Cardiac muscle cell (in vitro differentiated cells and primary cell): Measurements from ENCODE around the gene APBA2. TPM values are rescaled to one million over a fixed set of nuclear protein-coding genes. Genes with fewer than 3 reads are reported as not detected.
A peak's percentile ranks its signal among the peaks of the same experiment; 100 is the strongest.

Experiments
- DNase-seq, 2 donors: peaks; one replicate each; pipeline versions ENCODE4 v3.0.0 to v3.0.0-alpha.2; 2010 to 2017; ENCODE audit warnings: low read depth in 1 of 2, low spot score in 1 of 2
- H3K27ac ChIP-seq: fragments of 200-600 bp; sonication (generic); 2 replicates; pipeline ENCODE4 v1.5.1; 2016
- H3K27me3 ChIP-seq: fragments of 200-600 bp; sonication (generic); 2 replicates; pipeline ENCODE4 v1.6.0; 2016; ENCODE audit warnings: control low read depth
- H3K36me3 ChIP-seq: fragments of 200-600 bp; sonication (generic); 2 replicates; pipeline ENCODE4 v1.5.1; 2016; ENCODE audit warnings: control low read depth
- H3K4me1 ChIP-seq: fragments of 200-600 bp; sonication (generic); 2 replicates; pipeline ENCODE4 v1.8.1; 2017; ENCODE audit warnings: low read depth, mild to moderate bottlenecking, mixed run types
- H3K4me3 ChIP-seq: fragments of 200-600 bp; sonication (generic); 2 replicates; pipeline ENCODE4 v1.5.1; 2016; ENCODE audit warnings: mild to moderate bottlenecking
- H3K9me3 ChIP-seq: fragments of 200-600 bp; sonication (generic); 2 replicates; pipeline ENCODE4 v1.5.1; 2017; ENCODE audit warnings: low read depth, mild to moderate bottlenecking, control low read depth
- CTCF ChIP-seq: IDR thresholded peaks from 2 replicates; pipeline ENCODE4 v1.5.1; 2012; ENCODE audit warnings: low read depth, mild to moderate bottlenecking, low read length
- polyA plus RNA-seq: library from polyadenylated mRNA; unstranded; fragments of >200 nt; fragmentation: Nextera tagmentation; extraction: Ambion mirVana; gene quantifications from 2 replicates; pipeline ENCODE4 v1.2.1, GENCODE V29; 2016
- total RNA-seq: library from RNA; depleted of rRNA; stranded (reverse); fragments of >200 nt; gene quantifications from 2 replicates; pipeline ENCODE4 v1.2.3, GENCODE V29; 2016

Gene APBA2
- total and polyA plus RNA-seq, 2 experiments from 2014 or later: 20.5 to 33.2 TPM

DNA sequence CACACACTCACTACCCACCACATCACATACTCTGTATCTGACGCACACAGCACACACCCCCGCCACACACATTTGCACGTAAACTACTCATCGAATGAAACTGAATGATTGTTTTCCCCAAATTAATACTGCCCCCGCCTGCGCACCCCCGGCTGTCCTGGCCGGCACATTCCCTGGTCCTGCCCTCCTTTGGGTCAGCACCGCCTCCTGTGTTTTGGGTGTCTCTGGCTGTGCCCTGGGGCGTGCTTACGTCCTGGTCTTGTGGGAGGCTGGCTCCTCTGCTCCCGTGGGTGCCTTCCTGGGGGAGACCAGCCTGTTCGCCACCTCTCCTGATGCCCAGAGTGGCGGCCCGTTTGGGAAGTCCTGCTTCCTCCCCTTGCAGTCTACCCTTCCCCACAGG is 30.2 kb downstream of the APBA2 start:
- H3K4me1 ChIP-seq: no peaks in the 10 kb centered on the region
- H3K4me3 ChIP-seq: no peak overlapping the region
- no peaks in the 10 kb centered on the region for H3K36me3 ChIP-seq
- H3K27ac ChIP-seq: no peak overlapping the region
- no peaks in the 10 kb centered on the region for H3K9me3 ChIP-seq
- no peak for DNase-seq
- no peaks in the 10 kb centered on the region for H3K27me3 ChIP-seq
- TF ChIP-seq CTCF: no peak

DNA sequence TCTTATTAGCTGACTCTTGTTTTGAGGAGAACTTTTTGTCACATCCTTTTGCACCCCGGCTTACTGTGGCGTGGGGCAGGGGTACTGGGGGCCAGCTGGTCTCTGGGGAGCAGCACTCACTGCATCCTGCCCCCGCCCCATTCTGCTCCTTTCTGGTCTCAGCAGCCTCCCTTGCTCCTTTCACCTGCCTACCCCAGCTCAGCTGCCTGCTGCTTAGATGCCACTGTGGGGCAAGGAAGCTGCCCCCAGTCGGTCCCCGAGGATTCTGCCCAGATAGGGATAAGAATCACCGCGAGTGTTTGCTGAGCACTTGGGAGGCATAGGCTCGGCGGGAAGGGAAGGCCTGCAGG is 32.0 kb downstream of the APBA2 start:
- Histone ChIP-seq H3K9me3 (no peaks in the 10 kb centered on the region), H3K27me3 (no peaks in the 10 kb centered on the region), H3K27ac (no peak overlapping the region), H3K4me1 (no peaks in the 10 kb centered on the region), H3K36me3 (no peaks in the 10 kb centered on the region), H3K4me3 (no peak overlapping the region)
- TF ChIP-seq CTCF: no peak
- no peak for DNase-seq

DNA sequence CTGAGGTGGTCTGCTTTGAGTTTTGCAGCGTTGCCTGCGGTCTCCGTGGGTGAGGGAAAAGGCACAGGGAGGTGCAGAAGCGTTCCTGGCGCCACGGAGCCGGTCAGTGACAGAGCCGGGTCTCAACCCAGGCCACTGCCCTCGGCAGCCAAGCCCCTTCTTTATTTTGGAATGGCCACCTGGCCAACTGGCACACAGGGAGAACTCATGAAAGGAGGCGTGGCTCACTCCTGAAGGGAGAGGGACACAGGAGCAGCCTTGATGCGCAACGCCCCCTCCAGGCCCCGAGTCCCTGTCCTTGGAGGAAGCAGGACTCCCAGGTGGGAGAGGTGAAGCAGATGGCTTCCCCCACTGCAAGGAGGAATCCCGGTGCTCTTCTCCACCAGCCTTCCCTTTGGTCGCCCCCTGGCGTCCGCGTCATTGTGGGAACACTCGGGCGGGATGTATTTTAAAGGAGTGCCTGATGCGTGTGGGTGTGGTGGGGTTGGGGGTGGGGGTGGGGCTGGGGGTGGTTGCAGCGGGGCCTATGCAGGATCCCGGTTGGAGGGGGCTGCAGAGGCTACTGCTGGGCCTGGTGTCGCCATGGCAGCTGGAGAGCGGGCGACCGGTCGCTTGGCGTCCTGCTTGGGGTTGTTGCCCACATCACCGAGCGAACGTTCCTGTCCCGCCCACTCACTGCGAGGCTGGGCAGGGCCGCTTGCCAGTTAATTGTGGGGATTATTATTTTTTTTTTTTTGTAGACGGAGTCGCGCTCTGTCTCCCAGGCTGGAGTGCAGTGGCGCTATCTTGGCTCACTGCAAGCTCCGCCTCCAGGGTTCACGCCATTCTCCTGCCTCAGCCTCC is 32.6 kb downstream of the APBA2 start:
- peak; percentile 38 for TF ChIP-seq CTCF

DNA sequence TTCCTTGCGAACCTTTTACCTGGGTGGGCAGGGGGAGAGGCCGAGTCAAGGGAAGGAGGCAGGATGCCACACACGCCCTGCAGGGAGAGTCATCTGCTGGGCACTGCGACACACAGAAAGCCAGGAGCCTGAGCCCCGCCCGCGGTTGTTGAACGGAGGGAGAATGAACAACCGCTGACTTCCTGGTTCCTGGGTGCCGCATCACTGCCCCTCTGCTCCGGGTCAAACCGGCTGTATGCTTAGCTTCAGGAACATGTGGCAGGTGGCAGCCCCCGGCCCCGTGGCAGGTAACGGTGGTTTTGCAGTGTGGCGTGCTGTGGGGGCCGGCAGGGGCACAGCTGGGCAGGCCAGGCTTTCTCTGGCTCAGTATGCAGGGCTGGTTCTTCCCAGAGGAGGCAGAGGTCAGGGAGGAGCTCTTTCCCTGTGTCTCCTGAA is 33.4 kb downstream of the APBA2 start:
- TF ChIP-seq CTCF: no peak
- H3K4me1 ChIP-seq: no peaks in the 10 kb centered on the region
- no peaks in the 10 kb centered on the region for H3K9me3 ChIP-seq
- no peaks in the 10 kb centered on the region for H3K36me3 ChIP-seq
- no peak for DNase-seq
- H3K27me3 ChIP-seq: no peaks in the 10 kb centered on the region
- no peak overlapping the region for H3K27ac ChIP-seq
- H3K4me3 ChIP-seq: no peak overlapping the region

More for the DNA sequence above, 32.6 kb downstream of the APBA2 start:
- H3K9me3 ChIP-seq: no peaks in the 10 kb centered on the region
- no peaks in the 10 kb centered on the region for H3K4me1 ChIP-seq
- no peak overlapping the region for H3K4me3 ChIP-seq
- no peaks in the 10 kb centered on the region for H3K27me3 ChIP-seq
- H3K36me3 ChIP-seq: no peaks in the 10 kb centered on the region
- H3K27ac ChIP-seq: no peak overlapping the region
- DNase-seq: peak; percentile 38 to 46

GRCh38 chr15:28919679-28920655 is 34.2 kb downstream of the APBA2 start:
- Histone ChIP-seq H3K27ac (no peak overlapping the region), H3K27me3 (no peaks in the 10 kb centered on the region), H3K9me3 (no peaks in the 10 kb centered on the region), H3K4me3 (no peak overlapping the region), H3K4me1 (no peaks in the 10 kb centered on the region), H3K36me3 (no peaks in the 10 kb centered on the region)
- DNase-seq: no peak
- no peak for TF ChIP-seq CTCF
